Endothelial cell of umbilical vein (primary cell): ENCODE data around the gene SFXN2. TPM values are rescaled to one million over a fixed set of nuclear protein-coding genes. Genes with fewer than 3 reads are reported as not detected.

Experiments
- BruUV-seq: library from RNA; stranded (reverse); fragments of 400-500 nt; replicated peaks from 2 replicates; lab custom pipeline; 2021; lab: Mats Ljungman, UMichigan
- CTCF ChIA-PET: fragments of 300-600, 350-600 bp; sonication (Branson Sonifier 250); formaldehyde crosslinking; loops from one replicate; lab custom pipeline; 2021; ENCODE audit warnings: antibody characterized with exemption, inconsistent platforms; lab: Charles Lee
- POLR2A ChIA-PET: fragments of 300-600, 350-600 bp; sonication (Branson Sonifier 250); formaldehyde crosslinking; loops from one replicate; lab custom pipeline; 2021; ENCODE audit warnings: antibody characterized with exemption, inconsistent platforms; lab: Charles Lee
- DNase-seq: peaks from one replicate; pipeline ENCODE4 v3.0.0-alpha.2; 2011; ENCODE audit warnings: low read depth, low spot score
- FAIRE-seq: peaks from 2 replicates; lab custom pipeline; 2011; peaks lifted over from hg19 to GRCh38; lab: Jason Lieb, UNC
- H2AFZ ChIP-seq: 2 replicates; pipeline ENCODE4 v1.6.0; 2012; ENCODE audit warnings: low read depth, low read length, control low read depth, inconsistent platforms
- H3K27ac ChIP-seq: 2 replicates; pipeline ENCODE4 v1.5.1; 2011; ENCODE audit warnings: low read depth, mild to moderate bottlenecking, control low read depth, low read length, moderate library complexity; ENCODE audit not compliant: insufficient read depth
- H3K27me3 ChIP-seq, 2 experiments: 2 replicates each; pipeline versions ENCODE4 v1.6.0 to v1.6.1; 2011; ENCODE audit warnings: low read length in 2 of 2, mixed read lengths in 1 of 2; ENCODE audit not compliant: control insufficient read depth in 2 of 2, insufficient read depth in 2 of 2
- H3K36me3 ChIP-seq, 2 experiments: 2 replicates in 1 of 2; 3 replicates in 1 of 2; pipeline ENCODE4 v1.5.1; 2011; ENCODE audit warnings: low read length in 2 of 2, mild to moderate bottlenecking in 1 of 2, moderate library complexity in 1 of 2; ENCODE audit not compliant: control insufficient read depth in 2 of 2, insufficient read depth in 2 of 2; ENCODE audit errors: extremely low read depth in 1 of 2
- H3K4me1 ChIP-seq: 3 replicates; pipeline ENCODE4 v1.5.1; 2011; ENCODE audit warnings: mild to moderate bottlenecking, low read length; ENCODE audit not compliant: control insufficient read depth, insufficient read depth; ENCODE audit errors: extremely low read depth
- H3K4me2 ChIP-seq: 2 replicates; pipeline ENCODE4 v1.6.1; 2011; ENCODE audit warnings: low read length, control low read depth, mixed read lengths; ENCODE audit not compliant: insufficient read depth
- H3K4me3 ChIP-seq, 3 experiments: fragments of 200-600 bp in 1 of 3; sonication (generic), shearing (Covaris generic) in 1 of 3; replicated peaks in 1 of 3; 2 replicates each; pipeline ENCODE4 v1.5.1; 2011 to 2016; ENCODE audit warnings: control low read depth in 3 of 3, low read length in 3 of 3, mild to moderate bottlenecking in 2 of 3, inconsistent platforms in 1 of 3, low read depth in 1 of 3, moderate library complexity in 1 of 3; ENCODE audit not compliant: insufficient read depth in 1 of 3
- H3K79me2 ChIP-seq: 2 replicates; pipeline ENCODE4 v1.6.0; 2012; ENCODE audit warnings: low read length, inconsistent platforms; ENCODE audit not compliant: control insufficient read depth, insufficient read depth
- H3K9ac ChIP-seq: replicated peaks from 2 replicates; pipeline ENCODE3; 2011; ENCODE audit warnings: low read length, control low read depth; ENCODE audit not compliant: insufficient read depth; ENCODE audit errors: extremely low read depth
- H3K9me1 ChIP-seq: replicated peaks from 3 replicates; pipeline ENCODE4 v1.6.0; 2011; ENCODE audit warnings: mild to moderate bottlenecking, low read length; ENCODE audit not compliant: control insufficient read depth, insufficient read depth; ENCODE audit errors: extremely low read depth
- H3K9me3 ChIP-seq: replicated peaks from 2 replicates; pipeline ENCODE4 v1.5.1; 2012; ENCODE audit warnings: low read length, inconsistent platforms; ENCODE audit not compliant: control insufficient read depth, insufficient read depth
- H4K20me1 ChIP-seq: replicated peaks from 2 replicates; pipeline ENCODE3; 2011; ENCODE audit warnings: mild to moderate bottlenecking, low read length; ENCODE audit not compliant: control insufficient read depth, insufficient read depth; ENCODE audit errors: extremely low read depth
- CTCF ChIP-seq, 2 donors: IDR thresholded peaks; 1 replicate in 1 of 2; 2 replicates in 1 of 2; pipeline ENCODE4 v1.5.1; 2011; ENCODE audit warnings: low read length in 2 of 2, mild to moderate bottlenecking in 2 of 2, moderate library complexity in 2 of 2, control low read depth in 1 of 2, inconsistent platforms in 1 of 2, low read depth in 1 of 2; ENCODE audit not compliant: insufficient read depth in 1 of 2; ENCODE audit errors: extremely low read depth in 1 of 2
- EZH2 ChIP-seq: IDR thresholded peaks from 2 replicates; pipeline ENCODE4 v1.6.1; 2012; ENCODE audit warnings: borderline replicate concordance, low read depth, mild to moderate bottlenecking, moderate library complexity, low read length, inconsistent platforms; ENCODE audit not compliant: severe bottlenecking
- FOS ChIP-seq: IDR thresholded peaks from 2 replicates; pipeline ENCODE4 v1.6.1; 2011; ENCODE audit warnings: mild to moderate bottlenecking, low read length, moderate library complexity, borderline replicate concordance; ENCODE audit not compliant: insufficient read depth
- POLR2A ChIP-seq: IDR thresholded peaks from 2 replicates; pipeline ENCODE4 v1.6.1; 2012; ENCODE audit warnings: low read depth, mild to moderate bottlenecking, control low read depth, low read length
- POLR2AphosphoS5 ChIP-seq: IDR thresholded peaks from 2 replicates; pipeline ENCODE4 v1.6.1; 2012; ENCODE audit warnings: low read depth, mild to moderate bottlenecking, control low read depth, low read length, moderate library complexity; ENCODE audit not compliant: insufficient read depth
- dilution Hi-C: fragments of 300-500 bp; cut with MboI; formaldehyde crosslinking; loops from one replicate; pipeline ENCODE4 v1.15.0; 2019; ENCODE audit warnings: low sequenced_read_pairs; ENCODE audit not compliant: extremely low pct_ligation_motif_present
- intact Hi-C: fragments of 100-400 bp; cut with micrococcal nuclease; formaldehyde crosslinking; loops from one replicate; pipeline ENCODE4 v1.10.0; 2022
- polyA plus RNA-seq, 4 experiments: library from polyadenylated mRNA; depleted of rRNA in 3 of 4; stranded (reverse) in 3 of 4; unstranded in 1 of 4; fragments of >200 nt; gene quantifications; 2 replicates each; pipeline versions ENCODE4 v1.2.1 to v1.2.3, GENCODE V29; 2011 to 2012; ENCODE audit warnings: missing spikeins in 1 of 4
- total RNA-seq: library from RNA; stranded (reverse); gene quantifications from 2 replicates; pipeline ENCODE4 v1.2.3, GENCODE V29; 2021

Gene SFXN2
- total and polyA plus RNA-seq, 2 donors (not counting 3 experiments of a cell fraction or from before 2014, with no cell fraction given) = 9.8 to 17.0 TPM

GRCh38 chr10:102731222-102731800 is 16.9 kb downstream of the SFXN2 start:
- H3K27ac ChIP-seq = no peak overlapping the region
- peaks cover 0 to 2% of the 10 kb centered on the region in 2 experiments for H3K36me3 ChIP-seq
- intact Hi-C loops = no loop called here
- dilution Hi-C loops = no loop called here
- ChIA-PET CTCF (interaction anchor here (1.4 to 5.9 kb wide), 3 partner anchors 10 to 171 kb away, joined by 5 to 54 read pairs (median 7); no protein-coding TSS in a partner anchor), POLR2A (interaction anchor here (0.6 kb wide), 1 partner anchor 12 kb away, joined by 6 read pairs; the partner anchor contains the start of gene WBP1L)
- no peak for TF ChIP-seq POLR2A
- TF ChIP-seq POLR2AphosphoS5 = no peak
- TF ChIP-seq CTCF (IDR thresholded peaks at IDR 0.05; ENCODE audit: extremely low read depth in 1 of 2, insufficient read depth in 1 of 2, low read depth in 1 of 2, low read length in 2 of 2) = no peak
- TF ChIP-seq FOS = no peak
- no peak for TF ChIP-seq EZH2
- H3K9me1 ChIP-seq = no peaks in the 10 kb centered on the region
- BruUV-seq = no TSS peak
- no peaks in the 10 kb centered on the region for H3K27me3 ChIP-seq
- H3K4me3 ChIP-seq = no peak overlapping the region
- H3K79me2 ChIP-seq = no peaks in the 10 kb centered on the region
- no peaks in the 10 kb centered on the region for H3K9me3 ChIP-seq
- no peaks in the 10 kb centered on the region for H3K4me1 ChIP-seq
- H4K20me1 ChIP-seq = no peaks in the 10 kb centered on the region
- FAIRE-seq = no peak
- no peak overlapping the region for H3K9ac ChIP-seq
- no peak for DNase-seq
- no peak overlapping the region for H2AFZ ChIP-seq
- no peak overlapping the region for H3K4me2 ChIP-seq
